Neural progenitor cell (in vitro differentiated cells): ENCODE data around the gene FARS2. TPM values are rescaled to one million over a fixed set of nuclear protein-coding genes. Genes with fewer than 3 reads are reported as not detected.

Experiments
- DNase-seq: peaks from one replicate; pipeline ENCODE4 v3.0.0-alpha.2; 2016; ENCODE audit warnings: low spot score
- H2AFZ ChIP-seq: fragments of 200-600 bp; sonication (generic); replicated peaks from 2 replicates; pipeline ENCODE4 v1.6.1; 2016; ENCODE audit warnings: antibody characterized with exemption
- H3F3A ChIP-seq: fragments of 200-600 bp; sonication (generic); 2 replicates; pipeline ENCODE4 v1.6.1; 2016; ENCODE audit warnings: antibody characterized with exemption, low read depth
- H3K27ac ChIP-seq: fragments of 200-600 bp; sonication (generic); 2 replicates; pipeline ENCODE4 v1.5.1; 2016; ENCODE audit warnings: mild to moderate bottlenecking
- H3K27me3 ChIP-seq: fragments of 200-600 bp; sonication (generic); 2 replicates; pipeline ENCODE4 v1.6.1; 2016; ENCODE audit warnings: mild to moderate bottlenecking, moderate library complexity
- H3K36me3 ChIP-seq: fragments of 200-600 bp; sonication (generic); 2 replicates; pipeline ENCODE4 v1.5.1; 2016
- H3K4me1 ChIP-seq: fragments of 200-600 bp; sonication (generic); 2 replicates; pipeline ENCODE4 v1.6.1; 2016; ENCODE audit warnings: mixed run types
- H3K4me2 ChIP-seq: fragments of 200-600 bp; sonication (generic); 2 replicates; pipeline ENCODE4 v1.6.1; 2016
- H3K4me3 ChIP-seq: fragments of 200-600 bp; sonication (generic); 2 replicates; pipeline ENCODE4 v1.5.1; 2016
- H3K79me2 ChIP-seq: fragments of 200-600 bp; sonication (generic); 2 replicates; pipeline ENCODE4 v1.6.1; 2016; ENCODE audit warnings: low read depth
- H3K9ac ChIP-seq: fragments of 200-600 bp; sonication (generic); 2 replicates; pipeline ENCODE4 v1.6.1; 2016
- H3K9me3 ChIP-seq: fragments of 200-600 bp; sonication (generic); 2 replicates; pipeline ENCODE4 v1.5.1; 2016; ENCODE audit warnings: low read depth
- H4K20me1 ChIP-seq: fragments of 200-600 bp; sonication (generic); 2 replicates; pipeline ENCODE4 v1.6.1; 2016; ENCODE audit warnings: low read depth
- H3K27ac Mint-ChIP-seq: 3 replicates; pipeline ENCODE4 v1.8.0; 2021; ENCODE audit warnings: mixed read lengths
- H3K27me3 Mint-ChIP-seq: 2 replicates; pipeline ENCODE4 v1.8.0; 2022; ENCODE audit warnings: low read depth, mild to moderate bottlenecking, inconsistent platforms, moderate library complexity, mixed read lengths; ENCODE audit not compliant: insufficient read depth
- H3K36me3 Mint-ChIP-seq: 3 replicates; pipeline ENCODE4 v1.8.0; 2021; ENCODE audit warnings: mixed read lengths
- H3K4me1 Mint-ChIP-seq: 3 replicates; pipeline ENCODE4 v1.8.0; 2021; ENCODE audit warnings: mixed read lengths
- H3K4me3 Mint-ChIP-seq: 3 replicates; pipeline ENCODE4 v1.8.0; 2021; ENCODE audit warnings: mild to moderate bottlenecking, moderate library complexity, mixed read lengths
- H3K9me3 Mint-ChIP-seq: 3 replicates; pipeline ENCODE4 v1.8.0; 2020; ENCODE audit warnings: mixed read lengths
- CTCF ChIP-seq: fragments of 200-600 bp; sonication (generic); IDR thresholded peaks from 2 replicates; pipeline ENCODE4 v1.5.1; 2017; ENCODE audit warnings: antibody characterized with exemption, mild to moderate bottlenecking
- EZH2 ChIP-seq: fragments of 200-600 bp; sonication (generic); IDR thresholded peaks from 2 replicates; pipeline ENCODE4 v1.6.1; 2017; ENCODE audit warnings: antibody characterized with exemption, mild to moderate bottlenecking, moderate library complexity
- EZH2phosphoT487 ChIP-seq: fragments of 200-600 bp; sonication (generic); IDR thresholded peaks from 2 replicates; pipeline ENCODE4 v1.6.1; 2017; ENCODE audit warnings: antibody characterized with exemption
- total RNA-seq: library from RNA; depleted of rRNA; stranded (reverse); fragments of >200 nt; gene quantifications from 2 replicates; pipeline ENCODE4 v1.2.3, GENCODE V29; 2015; ENCODE audit warnings: low replicate concordance

FARS2 gene
- total RNA-seq, 1 donor from 2014 or later = 10.8 TPM

- Histone ChIP-seq H3K36me3 (no peaks in the 10 kb centered on the region), H3K27ac (no peak overlapping the region), H3K9me3 (no peaks in the 10 kb centered on the region), H3K4me2 (no peak overlapping the region), H3K4me3 (no peak overlapping the region), H3F3A (no peaks in the 10 kb centered on the region), H4K20me1 (no peaks in the 10 kb centered on the region), H3K79me2 (no peaks in the 10 kb centered on the region), H3K27me3 (no peaks in the 10 kb centered on the region), H3K4me1 (peaks cover 9% of the 10 kb centered on the region), H3K9ac (no peak overlapping the region), H2AFZ (no peak overlapping the region)
- Mint-ChIP-seq H3K27ac (no peak overlapping the region), H3K9me3 (peaks cover 5% of the 10 kb centered on the region), H3K4me3 (no peak overlapping the region), H3K36me3 (peaks cover 3% of the 10 kb centered on the region), H3K4me1 (peaks cover 16% of the 10 kb centered on the region), H3K27me3 (no peaks in the 10 kb centered on the region)
- DNase-seq = no peak
- TF ChIP-seq EZH2 (no peak), CTCF (no peak), EZH2phosphoT487 (no peak)
Observed at GRCh38 chr6:5556011-5556410, 294.7 kb downstream of the FARS2 start.

GRCh38 chr6:5557506-5557905 is 296.2 kb downstream of the FARS2 start:
- H3K4me1 ChIP-seq = peaks cover 9% of the 10 kb centered on the region
- no peak overlapping the region for H3K4me3 Mint-ChIP-seq
- no peak overlapping the region for H3K4me3 ChIP-seq
- no peaks in the 10 kb centered on the region for H3K79me2 ChIP-seq
- H3K36me3 ChIP-seq = no peaks in the 10 kb centered on the region
- no peak for TF ChIP-seq CTCF
- TF ChIP-seq EZH2 = no peak
- H3K27ac Mint-ChIP-seq = no peak overlapping the region
- no peaks in the 10 kb centered on the region for H4K20me1 ChIP-seq
- no peaks in the 10 kb centered on the region for H3K9me3 ChIP-seq
- no peak overlapping the region for H3K9ac ChIP-seq
- H3K9me3 Mint-ChIP-seq = peaks cover 2% of the 10 kb centered on the region
- no peaks in the 10 kb centered on the region for H3K27me3 ChIP-seq
- no peaks in the 10 kb centered on the region for H3K36me3 Mint-ChIP-seq
- no peak for DNase-seq
- H3K4me2 ChIP-seq = no peak overlapping the region
- no peaks in the 10 kb centered on the region for H3K27me3 Mint-ChIP-seq
- H3F3A ChIP-seq = no peaks in the 10 kb centered on the region
- H3K4me1 Mint-ChIP-seq = peaks cover 16% of the 10 kb centered on the region
- no peak overlapping the region for H3K27ac ChIP-seq
- H2AFZ ChIP-seq = no peak overlapping the region

DNA sequence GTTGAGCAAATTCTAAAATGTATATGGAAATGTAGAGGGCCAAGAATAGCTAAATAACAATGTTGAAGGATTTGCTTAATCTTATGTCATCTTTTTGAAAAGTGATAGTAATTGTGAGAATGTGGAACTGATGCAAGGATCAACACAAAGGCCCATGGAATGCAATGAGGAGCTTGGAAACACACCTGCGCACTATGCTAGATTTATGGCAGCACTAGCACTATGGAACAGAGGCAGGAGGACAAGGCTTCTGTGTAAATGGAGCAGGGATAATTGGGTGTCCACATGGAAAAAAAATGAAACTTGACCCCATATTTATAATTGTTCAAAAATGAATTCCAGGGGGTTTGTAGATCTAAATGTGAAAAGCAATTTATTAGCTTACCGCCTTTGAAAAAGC is 298.3 kb downstream of the FARS2 start:
- no peak overlapping the region for H3K27ac Mint-ChIP-seq
- H3K27ac ChIP-seq = no peak overlapping the region
- no peaks in the 10 kb centered on the region for H3K79me2 ChIP-seq
- H3K9me3 ChIP-seq = no peaks in the 10 kb centered on the region
- DNase-seq = no peak
- no peaks in the 10 kb centered on the region for H3K36me3 ChIP-seq
- no peak overlapping the region for H3K4me3 Mint-ChIP-seq
- H3K9ac ChIP-seq = no peak overlapping the region
- no peaks in the 10 kb centered on the region for H3F3A ChIP-seq
- peaks cover 4% of the 10 kb centered on the region for H3K9me3 Mint-ChIP-seq
- no peak for TF ChIP-seq EZH2
- TF ChIP-seq CTCF = no peak
- no peak for TF ChIP-seq EZH2phosphoT487
- peaks cover 13% of the 10 kb centered on the region for H3K4me1 Mint-ChIP-seq
- H2AFZ ChIP-seq = no peak overlapping the region
- H3K27me3 ChIP-seq = no peaks in the 10 kb centered on the region
- no peak overlapping the region for H3K4me3 ChIP-seq
- no peaks in the 10 kb centered on the region for H3K36me3 Mint-ChIP-seq
- peaks cover 2% of the 10 kb centered on the region for H3K27me3 Mint-ChIP-seq
- H3K4me2 ChIP-seq = no peak overlapping the region
- no peaks in the 10 kb centered on the region for H4K20me1 ChIP-seq
- peaks cover under 1% of the 10 kb centered on the region for H3K4me1 ChIP-seq

DNA sequence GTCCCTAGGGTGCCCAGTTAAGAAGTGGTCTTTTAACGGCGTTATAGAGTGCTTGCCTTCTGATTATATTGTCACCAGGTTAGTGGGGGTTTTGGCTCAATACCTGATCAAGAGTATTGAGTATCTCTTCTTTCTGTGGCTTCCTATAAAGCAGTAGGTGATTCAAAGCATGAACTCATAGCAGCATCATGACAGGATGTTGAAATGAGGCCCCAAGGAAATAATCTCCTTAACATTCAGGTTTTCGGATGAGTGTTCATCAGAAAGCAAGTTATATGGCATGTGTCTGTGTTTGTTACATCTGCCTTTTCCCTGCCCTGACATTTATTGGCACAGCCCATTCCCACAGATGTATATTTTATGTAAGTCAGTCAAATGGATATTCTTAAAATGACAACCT is 301.0 kb downstream of the FARS2 start:
- Histone ChIP-seq H3K27ac (no peak overlapping the region), H2AFZ (no peak overlapping the region), H3K79me2 (no peaks in the 10 kb centered on the region), H3K27me3 (no peaks in the 10 kb centered on the region), H3K4me2 (no peak overlapping the region), H3K9ac (no peak overlapping the region), H3K9me3 (peaks cover 4% of the 10 kb centered on the region), H3K4me1 (no peaks in the 10 kb centered on the region), H4K20me1 (no peaks in the 10 kb centered on the region), H3K4me3 (no peak overlapping the region), H3K36me3 (no peaks in the 10 kb centered on the region), H3F3A (no peaks in the 10 kb centered on the region)
- Mint-ChIP-seq H3K27me3 (peaks cover 2% of the 10 kb centered on the region), H3K27ac (no peak overlapping the region), H3K4me1 (peaks cover 8% of the 10 kb centered on the region), H3K4me3 (no peak overlapping the region), H3K36me3 (no peaks in the 10 kb centered on the region), H3K9me3 (peaks cover 6% of the 10 kb centered on the region)
- DNase-seq = no peak
- TF ChIP-seq CTCF (no peak), EZH2phosphoT487 (no peak), EZH2 (no peak)
